KMS-11 (cell line): ENCODE results near the gene LINC01488.

Experiments
- H2AFZ ChIP-seq: fragments of 200-600 bp; sonication (generic); 2 replicates; pipeline ENCODE4 v1.6.1; 2016; ENCODE audit warnings: antibody characterized with exemption, mixed run types, low read depth
- H3K27ac ChIP-seq: fragments of 200-600 bp; sonication (generic); 2 replicates; pipeline ENCODE4 v1.6.1; 2016; ENCODE audit warnings: mild to moderate bottlenecking, mixed run types
- H3K27me3 ChIP-seq: fragments of 200-600 bp; sonication (generic); 2 replicates; pipeline ENCODE4 v1.6.1; 2017; ENCODE audit warnings: mild to moderate bottlenecking, low read depth, mixed run types, moderate library complexity; ENCODE audit not compliant: insufficient read depth
- H3K36me3 ChIP-seq: fragments of 200-600 bp; sonication (generic); 2 replicates; pipeline ENCODE4 v1.6.1; 2017; ENCODE audit warnings: mild to moderate bottlenecking, mixed run types; ENCODE audit not compliant: insufficient read depth
- H3K4me1 ChIP-seq: fragments of 200-600 bp; sonication (generic); 2 replicates; pipeline ENCODE4 v1.6.1; 2016; ENCODE audit warnings: mild to moderate bottlenecking, low read depth, mixed run types; ENCODE audit not compliant: poor library complexity, severe bottlenecking
- H3K4me2 ChIP-seq: fragments of 200-600 bp; sonication (generic); 2 replicates; pipeline ENCODE4 v1.7.0; 2016; ENCODE audit warnings: mild to moderate bottlenecking, mixed run types
- H3K4me3 ChIP-seq: fragments of 200-600 bp; sonication (generic); IDR thresholded peaks from 2 replicates; pipeline ENCODE4 v1.6.1; 2017; ENCODE audit warnings: low read depth, low read length, mixed read lengths; ENCODE audit not compliant: insufficient read depth
- H3K79me2 ChIP-seq: fragments of 200-600 bp; sonication (generic); 2 replicates; pipeline ENCODE4 v1.6.1; 2016; ENCODE audit warnings: low read depth, mixed run types; ENCODE audit not compliant: insufficient read depth
- H3K9ac ChIP-seq: fragments of 200-600 bp; sonication (generic); 2 replicates; pipeline ENCODE4 v1.6.1; 2016; ENCODE audit warnings: mild to moderate bottlenecking, mixed run types
- H4K20me1 ChIP-seq: fragments of 200-600 bp; sonication (generic); 2 replicates; pipeline ENCODE4 v1.6.1; 2016; ENCODE audit warnings: mild to moderate bottlenecking, mixed run types; ENCODE audit not compliant: insufficient read depth
- TF ChIP-seq, protein P1 (sequence below): fragments of 200-600 bp; sonication (generic); conservative IDR thresholded peaks from 2 replicates; pipeline ENCODE4 v1.6.1; 2017; ENCODE audit warnings: low read depth, mild to moderate bottlenecking, antibody characterized with exemption, low read length, moderate library complexity, mixed read lengths

Gene LINC01488

DNA sequence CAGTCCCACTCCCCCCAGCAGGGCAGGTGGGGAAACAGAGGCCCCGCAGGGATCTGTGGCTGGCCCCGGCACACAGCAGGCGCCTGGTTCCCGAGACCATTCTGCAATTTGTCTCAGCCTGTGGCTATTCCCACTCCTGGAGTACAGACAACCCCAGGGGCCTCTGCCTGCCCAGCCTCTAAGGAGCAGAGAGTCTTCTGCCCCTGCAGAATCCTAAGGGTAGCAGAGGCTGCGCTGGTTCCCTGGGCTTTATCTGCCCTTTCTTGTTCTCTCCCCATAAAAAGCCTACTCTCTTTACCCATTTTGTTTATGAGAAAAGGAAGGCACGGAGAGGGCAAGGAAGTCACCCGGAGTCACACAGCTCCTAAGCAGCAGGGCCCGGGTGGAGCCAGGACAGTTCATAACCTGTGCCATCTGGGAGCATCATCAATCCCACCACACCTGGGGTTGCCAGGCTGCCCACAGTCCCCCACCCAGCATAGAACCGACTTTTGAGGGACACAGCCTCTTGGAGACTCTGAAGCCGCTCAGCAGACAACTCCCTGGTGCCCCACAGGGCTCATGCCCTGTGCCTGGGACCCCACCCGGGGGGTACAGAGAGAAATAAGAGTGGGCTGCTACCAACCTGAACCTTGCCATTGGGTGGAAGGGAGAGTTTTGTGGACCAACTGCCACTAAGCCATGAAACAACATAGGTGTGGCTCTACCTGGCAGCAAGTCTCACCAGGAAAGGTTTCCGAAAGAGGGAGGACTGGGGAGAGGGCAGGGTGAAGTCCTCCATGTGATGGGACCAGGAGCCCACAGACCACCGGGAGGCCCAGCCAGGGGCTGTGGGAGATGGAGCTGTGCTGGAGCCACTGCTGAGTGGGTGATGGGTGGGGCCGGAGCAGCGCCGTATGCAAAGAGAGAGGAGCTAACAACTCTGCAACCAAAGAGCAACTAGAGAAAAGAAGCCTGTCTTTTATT is 17.2 kb upstream of the LINC01488 start:
- H3K36me3 ChIP-seq: no peaks in the 10 kb centered on the region
- no peaks in the 10 kb centered on the region for H4K20me1 ChIP-seq
- no peak overlapping the region for H3K4me2 ChIP-seq
- H3K9ac ChIP-seq: no peak overlapping the region
- H3K27me3 ChIP-seq: no peaks in the 10 kb centered on the region; the same call in 1 of the 2 replicates
- H3K79me2 ChIP-seq: no peaks in the 10 kb centered on the region
- H3K4me1 ChIP-seq: no peaks in the 10 kb centered on the region
- TF ChIP-seq, protein P1, sequence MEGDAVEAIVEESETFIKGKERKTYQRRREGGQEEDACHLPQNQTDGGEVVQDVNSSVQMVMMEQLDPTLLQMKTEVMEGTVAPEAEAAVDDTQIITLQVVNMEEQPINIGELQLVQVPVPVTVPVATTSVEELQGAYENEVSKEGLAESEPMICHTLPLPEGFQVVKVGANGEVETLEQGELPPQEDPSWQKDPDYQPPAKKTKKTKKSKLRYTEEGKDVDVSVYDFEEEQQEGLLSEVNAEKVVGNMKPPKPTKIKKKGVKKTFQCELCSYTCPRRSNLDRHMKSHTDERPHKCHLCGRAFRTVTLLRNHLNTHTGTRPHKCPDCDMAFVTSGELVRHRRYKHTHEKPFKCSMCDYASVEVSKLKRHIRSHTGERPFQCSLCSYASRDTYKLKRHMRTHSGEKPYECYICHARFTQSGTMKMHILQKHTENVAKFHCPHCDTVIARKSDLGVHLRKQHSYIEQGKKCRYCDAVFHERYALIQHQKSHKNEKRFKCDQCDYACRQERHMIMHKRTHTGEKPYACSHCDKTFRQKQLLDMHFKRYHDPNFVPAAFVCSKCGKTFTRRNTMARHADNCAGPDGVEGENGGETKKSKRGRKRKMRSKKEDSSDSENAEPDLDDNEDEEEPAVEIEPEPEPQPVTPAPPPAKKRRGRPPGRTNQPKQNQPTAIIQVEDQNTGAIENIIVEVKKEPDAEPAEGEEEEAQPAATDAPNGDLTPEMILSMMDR: no peak
- no peak overlapping the region for H3K27ac ChIP-seq
- H2AFZ ChIP-seq: no peak overlapping the region
- H3K4me3 ChIP-seq: no peak overlapping the region

DNA sequence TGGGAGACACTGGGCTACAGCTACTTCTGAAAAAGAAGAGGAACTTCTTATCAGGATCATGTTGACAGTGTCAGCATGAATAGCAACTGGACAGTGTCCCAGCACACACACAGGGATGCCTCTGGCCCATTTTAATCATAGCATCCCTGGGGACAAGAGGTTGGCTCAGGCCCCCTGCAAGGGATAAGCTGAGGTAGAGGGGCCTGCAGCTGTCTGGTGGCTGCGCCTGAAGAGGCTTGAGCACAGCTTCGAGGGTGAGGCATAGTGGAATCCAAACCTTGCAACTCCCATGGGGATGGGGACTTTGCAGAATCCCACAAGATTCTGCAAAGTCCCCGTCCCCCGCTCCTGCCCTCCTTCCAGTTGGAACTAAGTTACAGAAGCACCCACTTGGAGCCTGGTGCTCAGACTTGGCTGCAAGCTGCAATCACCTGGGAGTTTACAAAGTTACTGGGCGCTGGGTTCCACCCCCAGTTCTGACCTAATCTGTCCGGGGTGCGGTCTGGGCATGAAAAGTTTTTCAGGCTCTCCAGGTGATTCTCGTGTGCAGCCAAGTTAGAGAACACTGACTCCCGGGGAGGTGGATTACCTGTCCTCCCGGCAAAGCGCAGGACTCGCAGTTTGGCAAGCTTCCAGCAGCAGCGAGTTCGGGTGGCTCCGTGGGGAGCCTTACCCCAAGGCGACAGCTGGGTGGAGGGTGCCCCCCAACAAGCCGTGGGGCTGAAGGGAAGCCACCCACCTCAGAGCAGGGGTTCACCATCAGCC is 16.0 kb upstream of the LINC01488 start:
- H4K20me1 ChIP-seq: no peaks in the 10 kb centered on the region
- no peak overlapping the region for H3K9ac ChIP-seq
- no peak overlapping the region for H3K4me3 ChIP-seq
- no peaks in the 10 kb centered on the region for H3K4me1 ChIP-seq
- H3K36me3 ChIP-seq: no peaks in the 10 kb centered on the region
- H3K27ac ChIP-seq: no peak overlapping the region
- H3K79me2 ChIP-seq: no peaks in the 10 kb centered on the region
- no peak overlapping the region for H3K4me2 ChIP-seq
- no peak overlapping the region for H2AFZ ChIP-seq
- no peaks in the 10 kb centered on the region; the same call in 1 of the 2 replicates for H3K27me3 ChIP-seq
- TF ChIP-seq, protein P1: no peak

DNA sequence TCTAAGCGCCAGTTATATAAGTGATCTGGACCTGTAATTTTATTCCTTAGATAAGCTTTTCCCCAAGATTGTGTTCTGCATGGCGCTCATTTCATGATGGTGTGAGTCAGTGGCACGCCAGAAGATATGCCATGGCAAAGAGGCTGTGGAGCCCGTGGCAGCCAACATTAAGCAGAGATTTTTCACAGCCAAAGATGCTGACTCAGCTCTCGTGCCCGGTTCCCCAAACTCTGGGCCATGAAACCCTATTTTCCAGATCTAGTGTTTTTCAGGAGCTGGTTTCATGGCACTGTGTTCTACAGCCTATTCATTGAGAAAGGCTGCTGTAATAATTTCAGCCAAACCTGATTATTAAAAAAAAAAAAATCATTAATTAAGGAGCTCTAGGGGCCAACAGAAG is 15.4 kb upstream of the LINC01488 start:
- no peak overlapping the region for H2AFZ ChIP-seq
- H3K4me1 ChIP-seq: no peaks in the 10 kb centered on the region
- H3K36me3 ChIP-seq: no peaks in the 10 kb centered on the region
- no peaks in the 10 kb centered on the region for H4K20me1 ChIP-seq
- no peak overlapping the region for H3K27ac ChIP-seq
- no peak overlapping the region for H3K4me3 ChIP-seq
- H3K9ac ChIP-seq: no peak overlapping the region
- no peaks in the 10 kb centered on the region for H3K79me2 ChIP-seq
- H3K4me2 ChIP-seq: no peak overlapping the region
- no peaks in the 10 kb centered on the region; the same call in 1 of the 2 replicates for H3K27me3 ChIP-seq
- TF ChIP-seq, protein P1: no peak

DNA sequence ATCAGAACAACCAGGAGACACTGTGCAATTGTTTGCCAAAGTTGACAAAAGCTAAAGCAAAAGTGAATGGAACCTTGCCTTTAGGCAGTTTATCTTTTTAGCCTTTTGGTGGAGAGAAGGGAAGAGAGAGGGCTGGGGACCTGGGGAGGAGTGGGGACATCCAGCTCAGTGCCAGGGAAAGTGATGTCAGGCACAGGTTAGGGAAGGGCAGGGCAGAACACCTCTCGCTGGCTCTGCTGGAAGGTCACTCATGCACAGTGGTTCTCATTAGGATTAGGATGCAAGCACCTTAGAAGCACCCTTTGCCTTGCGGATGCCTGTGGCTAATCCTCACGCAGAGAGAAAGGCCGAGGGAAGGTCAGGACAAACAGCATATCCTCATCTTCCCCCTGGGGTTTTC is 14.3 kb upstream of the LINC01488 start:
- Histone ChIP-seq H2AFZ (no peak overlapping the region), H3K4me2 (no peak overlapping the region), H3K79me2 (no peaks in the 10 kb centered on the region), H4K20me1 (no peaks in the 10 kb centered on the region), H3K36me3 (no peaks in the 10 kb centered on the region), H3K27me3 (no peaks in the 10 kb centered on the region; the same call in 1 of the 2 replicates), H3K9ac (no peak overlapping the region), H3K27ac (no peak overlapping the region), H3K4me3 (no peak overlapping the region), H3K4me1 (no peaks in the 10 kb centered on the region)
- TF ChIP-seq, protein P1: no peak
